Measurements from ENCODE around the gene CACNA1C. TPM values are rescaled to one million over a fixed set of nuclear protein-coding genes. Genes with fewer than 3 reads are reported as not detected.

CACNA1C gene
- total RNA-seq, 4 donors from 2014 or later = 2.9 to 5.3 (median 4.3) TPM

GRCh38 chr12:2383325-2384028, 330.7 kb downstream of the CACNA1C start:
- TF ChIP-seq CTCF (IDR thresholded peaks at IDR 0.05; ENCODE audit: low read depth) = no peak

GRCh38 chr12:2384029-2384386, 331.2 kb downstream of the CACNA1C start:
- TF ChIP-seq CTCF (IDR thresholded peaks at IDR 0.05; ENCODE audit: low read depth) = no peak

GRCh38 chr12:2384533-2385351, 332.0 kb downstream of the CACNA1C start:
- TF ChIP-seq CTCF (IDR thresholded peaks at IDR 0.05; ENCODE audit: low read depth) = no peak

GRCh38 chr12:2385529-2385928, 332.7 kb downstream of the CACNA1C start:
- no peak for TF ChIP-seq CTCF (IDR thresholded peaks at IDR 0.05; ENCODE audit: low read depth)

GRCh38 chr12:2386566-2386965, 333.8 kb downstream of the CACNA1C start:
- no peak for TF ChIP-seq CTCF (IDR thresholded peaks at IDR 0.05; ENCODE audit: low read depth)

- TF ChIP-seq CTCF (IDR thresholded peaks at IDR 0.05; ENCODE audit: low read depth) = no peak
Observed at GRCh38 chr12:2387103-2387834, 334.5 kb downstream of the CACNA1C start.
